HG02970 (cell line): Measurements from ENCODE around the gene GRIK1.

Experiments used
- ATAC-seq: cut with Tn5 transposase; IDR thresholded peaks from one replicate; pipeline ENCODE4 v1.9.1; 2021; ENCODE audit warnings: mild to moderate bottlenecking, moderate library complexity, moderate number of reproducible peaks; ENCODE audit not compliant: unreplicated experiment, low FRiP score

The GRIK1 gene

GRCh38 chr21:29793712-29794111 lies 146.1 kb downstream of the GRIK1 start:
- no peak for ATAC-seq

- ATAC-seq, result no peak
Observed at GRCh38 chr21:29789393-29789792, 150.4 kb downstream of the GRIK1 start.

- no peak for ATAC-seq
Observed at GRCh38 chr21:29788752-29789151, 151.0 kb downstream of the GRIK1 start.

- no peak for ATAC-seq
Observed at GRCh38 chr21:29787361-29787909, 152.4 kb downstream of the GRIK1 start.

- no peak for ATAC-seq
Observed at GRCh38 chr21:29786496-29787360, 153.1 kb downstream of the GRIK1 start.

- no peak for ATAC-seq
Observed at GRCh38 chr21:29777160-29777559, 162.6 kb downstream of the GRIK1 start.

GRCh38 chr21:29775462-29775861 lies 164.3 kb downstream of the GRIK1 start:
- no peak for ATAC-seq

GRCh38 chr21:29771491-29772066 lies 168.2 kb downstream of the GRIK1 start:
- ATAC-seq, result no peak

GRCh38 chr21:29763674-29764073 lies 176.1 kb downstream of the GRIK1 start:
- ATAC-seq, result no peak

- ATAC-seq, result no peak
Observed at GRCh38 chr21:29762570-29763082, 177.2 kb downstream of the GRIK1 start.

GRCh38 chr21:29753216-29753615 lies 186.6 kb downstream of the GRIK1 start:
- ATAC-seq, result no peak

GRCh38 chr21:29751473-29752185 lies 188.2 kb downstream of the GRIK1 start:
- ATAC-seq, result no peak

- no peak for ATAC-seq
Observed at GRCh38 chr21:29749957-29750356, 189.8 kb downstream of the GRIK1 start.

- no peak for ATAC-seq
Observed at GRCh38 chr21:29749223-29749622, 190.6 kb downstream of the GRIK1 start.

GRCh38 chr21:29748391-29749167 lies 191.2 kb downstream of the GRIK1 start:
- no peak for ATAC-seq

GRCh38 chr21:29741761-29742160 lies 198.0 kb downstream of the GRIK1 start:
- ATAC-seq, result no peak

- no peak for ATAC-seq
Observed at GRCh38 chr21:29739176-29739575, 200.6 kb downstream of the GRIK1 start.

- ATAC-seq, result no peak
Observed at GRCh38 chr21:29738730-29739129, 201.1 kb downstream of the GRIK1 start.

- no peak for ATAC-seq
Observed at GRCh38 chr21:29737186-29737585, 202.6 kb downstream of the GRIK1 start.

GRCh38 chr21:29730281-29730680 lies 209.5 kb downstream of the GRIK1 start:
- no peak for ATAC-seq
